GM23248 (cell line): ENCODE data around the gene TENM3. TPM values are rescaled to one million over a fixed set of nuclear protein-coding genes. Genes with fewer than 3 reads are reported as not detected.

Experiments
- DNase-seq: peaks from one replicate; pipeline ENCODE4 v3.0.0-alpha.2; 2015
- H2AFZ ChIP-seq: fragments of 200-600 bp; sonication (generic); 2 replicates; pipeline ENCODE4 v1.6.1; 2016; ENCODE audit warnings: antibody characterized with exemption
- H3F3A ChIP-seq: fragments of 200-600 bp; sonication (generic); 2 replicates; pipeline ENCODE4 v1.6.1; 2016; ENCODE audit warnings: mild to moderate bottlenecking, antibody characterized with exemption, mixed run types; ENCODE audit not compliant: insufficient read depth
- H3K27ac ChIP-seq: fragments of 200-600 bp; sonication (generic); 2 replicates; pipeline ENCODE4 v1.5.1; 2016; ENCODE audit warnings: mild to moderate bottlenecking
- H3K27me3 ChIP-seq: fragments of 200-600 bp; sonication (generic); replicated peaks from 2 replicates; pipeline ENCODE4 v1.6.1; 2016; ENCODE audit warnings: mild to moderate bottlenecking; ENCODE audit not compliant: insufficient read depth
- H3K36me3 ChIP-seq: fragments of 200-600 bp; sonication (generic); 2 replicates; pipeline ENCODE4 v1.6.1; 2016; ENCODE audit warnings: low read depth, mild to moderate bottlenecking
- H3K4me1 ChIP-seq: fragments of 200-600 bp; sonication (generic); 2 replicates; pipeline ENCODE4 v1.6.1; 2016; ENCODE audit warnings: mild to moderate bottlenecking; ENCODE audit not compliant: insufficient read depth
- H3K4me2 ChIP-seq: fragments of 200-600 bp; sonication (generic); one replicate; pipeline ENCODE4 v1.6.1; 2016; ENCODE audit warnings: mild to moderate bottlenecking; ENCODE audit not compliant: unreplicated experiment
- H3K4me3 ChIP-seq: fragments of 200-600 bp; sonication (generic); 2 replicates; pipeline ENCODE4 v1.5.1; 2016; ENCODE audit warnings: mild to moderate bottlenecking
- H3K79me2 ChIP-seq: fragments of 200-600 bp; sonication (generic); 2 replicates; pipeline ENCODE4 v1.6.1; 2016; ENCODE audit warnings: mild to moderate bottlenecking; ENCODE audit not compliant: insufficient read depth
- H3K9ac ChIP-seq: fragments of 200-600 bp; sonication (generic); 2 replicates; pipeline ENCODE4 v1.6.1; 2016; ENCODE audit warnings: mild to moderate bottlenecking
- H3K9me2 ChIP-seq: fragments of 200-600 bp; sonication (generic); 2 replicates; pipeline ENCODE4 v1.6.1; 2016; ENCODE audit warnings: mixed run types, mild to moderate bottlenecking, moderate library complexity; ENCODE audit not compliant: insufficient read depth
- H3K9me3 ChIP-seq: fragments of 200-600 bp; sonication (generic); one replicate; pipeline ENCODE4 v1.6.1; 2017; ENCODE audit warnings: low read depth
- H4K20me1 ChIP-seq: fragments of 200-600 bp; sonication (generic); 2 replicates; pipeline ENCODE4 v1.6.0; 2016; ENCODE audit not compliant: insufficient read depth
- EZH2 ChIP-seq: fragments of 200-600 bp; sonication (generic); IDR thresholded peaks from 2 replicates; pipeline ENCODE4 v1.6.1; 2018; ENCODE audit warnings: antibody characterized with exemption, mild to moderate bottlenecking; ENCODE audit not compliant: insufficient read depth, poor library complexity, severe bottlenecking
- EZH2phosphoT487 ChIP-seq: fragments of 200-600 bp; sonication (generic); IDR thresholded peaks from 2 replicates; pipeline ENCODE4 v1.6.1; 2018; ENCODE audit warnings: antibody characterized with exemption, moderate library complexity, mild to moderate bottlenecking, low read depth; ENCODE audit not compliant: insufficient read depth
- WGBS, 2 experiments: methylation state at CpG; one replicate each; pipeline ENCODE4 v1.1.6; 2015 to 2017; ENCODE audit warnings: low lambda C conversion rate in 2 of 2, low coverage in 1 of 2; ENCODE audit errors: missing lambda C conversion rate in 2 of 2; 5-methylcytosine and 5-hydroxymethylcytosine counted together
- in situ Hi-C: fragments of 300-500 bp; cut with MboI; formaldehyde crosslinking; loops from 2 replicates; pipeline ENCODE4 v1.15.0; 2020
- polyA plus RNA-seq: library from polyadenylated mRNA; unstranded; fragments of >200 nt; fragmentation: Nextera tagmentation; extraction: Ambion mirVana; gene quantifications from 2 replicates; pipeline ENCODE4 v1.2.1, GENCODE V29; 2016
- total RNA-seq: library from RNA; depleted of rRNA; stranded (reverse); fragments of >200 nt; shearing (Covaris generic); gene quantifications from 2 replicates; pipeline ENCODE4 v1.2.3, GENCODE V29; 2014

Gene TENM3
- total and polyA plus RNA-seq, 2 experiments from 2014 or later: 0.83 to 8.1 TPM

GRCh38 chr4:182432819-182433218 is 189.6 kb downstream of the TENM3 start:
- in situ Hi-C loops: no loop called here
- no peaks in the 10 kb centered on the region for H3F3A ChIP-seq
- no peak overlapping the region for H3K9ac ChIP-seq
- H3K27me3 ChIP-seq: no peaks in the 10 kb centered on the region
- TF ChIP-seq EZH2phosphoT487: no peak
- no peak for TF ChIP-seq EZH2
- H3K9me2 ChIP-seq: no peaks in the 10 kb centered on the region
- H3K79me2 ChIP-seq: no peaks in the 10 kb centered on the region
- H3K4me3 ChIP-seq: no peak overlapping the region
- no peaks in the 10 kb centered on the region for H3K9me3 ChIP-seq
- WGBS, 2 experiments: 3 to 5% methylated on average over 1 of the region's 1 CpG
- H4K20me1 ChIP-seq: no peaks in the 10 kb centered on the region
- no peak overlapping the region for H3K27ac ChIP-seq
- no peaks in the 10 kb centered on the region for H3K36me3 ChIP-seq
- no peak for DNase-seq
- H3K4me1 ChIP-seq: no peaks in the 10 kb centered on the region
- no peak overlapping the region for H3K4me2 ChIP-seq
- no peak overlapping the region for H2AFZ ChIP-seq

GRCh38 chr4:182434720-182435119 is 191.5 kb downstream of the TENM3 start:
- no peaks in the 10 kb centered on the region for H3K36me3 ChIP-seq
- H3K79me2 ChIP-seq: no peaks in the 10 kb centered on the region
- no peaks in the 10 kb centered on the region for H4K20me1 ChIP-seq
- H3K9ac ChIP-seq: no peak overlapping the region
- H3K9me2 ChIP-seq: no peaks in the 10 kb centered on the region
- no peaks in the 10 kb centered on the region for H3K9me3 ChIP-seq
- DNase-seq: no peak
- no peak for TF ChIP-seq EZH2
- no peak for TF ChIP-seq EZH2phosphoT487
- H3K4me2 ChIP-seq: no peak overlapping the region
- no peaks in the 10 kb centered on the region for H3F3A ChIP-seq
- no peak overlapping the region for H3K4me3 ChIP-seq
- H2AFZ ChIP-seq: no peak overlapping the region
- 3 to 4% methylated on average over 4 of the region's 4 CpGs for WGBS, 2 experiments
- no peaks in the 10 kb centered on the region for H3K4me1 ChIP-seq
- no peak overlapping the region for H3K27ac ChIP-seq
- in situ Hi-C loops: no loop called here
- no peaks in the 10 kb centered on the region for H3K27me3 ChIP-seq

DNA sequence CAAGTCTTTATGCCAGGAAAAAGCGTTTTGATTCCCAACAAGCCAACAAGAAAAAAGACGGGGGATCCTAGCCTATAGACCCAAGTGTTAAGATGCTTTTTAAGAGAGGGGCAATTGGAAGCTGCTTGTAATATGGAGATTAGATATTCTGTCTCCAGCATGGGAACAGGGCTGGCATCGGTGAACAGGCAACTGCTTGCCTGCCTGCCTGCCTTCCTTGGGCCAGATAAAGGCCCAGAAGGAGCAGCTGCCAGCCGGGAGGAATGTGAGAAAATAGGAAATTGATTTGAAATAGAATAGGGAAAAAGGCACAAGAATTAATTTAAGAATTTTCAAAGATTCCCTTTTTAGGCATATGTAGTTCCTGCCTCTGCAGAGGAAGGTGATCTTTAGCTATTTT is 192.2 kb downstream of the TENM3 start:
- DNase-seq: no peak
- no peak for TF ChIP-seq EZH2
- no peak for TF ChIP-seq EZH2phosphoT487
- in situ Hi-C loops: no loop called here
- no peak overlapping the region for H3K4me2 ChIP-seq
- 19 to 21% methylated on average over 4 of the region's 4 CpGs for WGBS, 2 experiments
- no peaks in the 10 kb centered on the region for H3K9me2 ChIP-seq
- no peaks in the 10 kb centered on the region for H3K9me3 ChIP-seq
- no peaks in the 10 kb centered on the region for H3K36me3 ChIP-seq
- no peaks in the 10 kb centered on the region for H3K4me1 ChIP-seq
- H3K27me3 ChIP-seq: no peaks in the 10 kb centered on the region
- no peak overlapping the region for H3K4me3 ChIP-seq
- no peaks in the 10 kb centered on the region for H4K20me1 ChIP-seq
- no peaks in the 10 kb centered on the region for H3F3A ChIP-seq
- no peak overlapping the region for H3K9ac ChIP-seq
- no peak overlapping the region for H3K27ac ChIP-seq
- H2AFZ ChIP-seq: no peak overlapping the region
- no peaks in the 10 kb centered on the region for H3K79me2 ChIP-seq

DNA sequence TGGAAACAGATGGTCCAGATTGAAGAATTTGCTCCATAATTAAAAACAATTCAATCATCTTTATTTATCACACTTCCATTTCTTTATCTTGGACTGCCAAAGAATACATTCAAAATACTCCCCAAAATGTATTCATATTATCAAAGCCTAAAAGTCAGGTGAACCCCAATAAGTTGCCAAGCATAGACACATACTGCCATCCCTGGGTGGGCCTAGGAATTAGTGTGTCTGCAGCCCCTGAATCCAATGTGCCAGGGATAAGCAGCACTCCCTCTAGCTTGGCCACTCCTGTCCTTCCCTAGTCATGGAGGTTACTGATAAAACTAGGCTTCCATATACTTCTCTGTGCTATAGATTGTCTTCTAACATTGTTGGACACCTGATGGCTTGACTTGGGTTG is 199.9 kb downstream of the TENM3 start:
- in situ Hi-C loops: no loop called here

GRCh38 chr4:182447767-182448280 is 204.6 kb downstream of the TENM3 start:
- peaks cover 7% of the 10 kb centered on the region; the same call in 1 of the 2 replicates for H3K4me1 ChIP-seq
- TF ChIP-seq EZH2phosphoT487 (no peak), EZH2 (peak; percentile 30)
- no peaks in the 10 kb centered on the region for H4K20me1 ChIP-seq
- no peaks in the 10 kb centered on the region for H3F3A ChIP-seq
- peak overlapping the region; percentile 72 for H3K4me2 ChIP-seq
- H3K27ac ChIP-seq: no peak overlapping the region
- 5% methylated on average over 13 to 24 of the region's 25 CpGs for WGBS, 2 experiments
- peaks cover 54% of the 10 kb centered on the region for H3K27me3 ChIP-seq
- no peaks in the 10 kb centered on the region for H3K79me2 ChIP-seq
- H2AFZ ChIP-seq: peak overlapping the region; percentile 84
- no peak overlapping the region for H3K9ac ChIP-seq
- H3K36me3 ChIP-seq: no peaks in the 10 kb centered on the region
- H3K4me3 ChIP-seq: peak overlapping the region; percentile 74
- H3K9me3 ChIP-seq: no peaks in the 10 kb centered on the region
- in situ Hi-C loops: no loop called here
- DNase-seq: peak; percentile 36
- H3K9me2 ChIP-seq: no peaks in the 10 kb centered on the region

More for the DNA sequence above, 199.9 kb downstream of the TENM3 start:
- no peaks in the 10 kb centered on the region for H3K9me2 ChIP-seq
- TF ChIP-seq EZH2 (no peak), EZH2phosphoT487 (no peak)
- H3K9me3 ChIP-seq: no peaks in the 10 kb centered on the region
- H3K4me2 ChIP-seq: no peak overlapping the region
- H4K20me1 ChIP-seq: no peaks in the 10 kb centered on the region
- H3F3A ChIP-seq: no peaks in the 10 kb centered on the region
- no peaks in the 10 kb centered on the region for H3K4me1 ChIP-seq
- DNase-seq: no peak
- H2AFZ ChIP-seq: no peak overlapping the region
- no peak overlapping the region for H3K27ac ChIP-seq
- H3K36me3 ChIP-seq: no peaks in the 10 kb centered on the region
- no peaks in the 10 kb centered on the region for H3K79me2 ChIP-seq
- no peak overlapping the region for H3K4me3 ChIP-seq
- H3K27me3 ChIP-seq: peaks cover 23% of the 10 kb centered on the region
- H3K9ac ChIP-seq: no peak overlapping the region
